Measurements from ENCODE around the gene NPM3.

NPM3 gene

DNA sequence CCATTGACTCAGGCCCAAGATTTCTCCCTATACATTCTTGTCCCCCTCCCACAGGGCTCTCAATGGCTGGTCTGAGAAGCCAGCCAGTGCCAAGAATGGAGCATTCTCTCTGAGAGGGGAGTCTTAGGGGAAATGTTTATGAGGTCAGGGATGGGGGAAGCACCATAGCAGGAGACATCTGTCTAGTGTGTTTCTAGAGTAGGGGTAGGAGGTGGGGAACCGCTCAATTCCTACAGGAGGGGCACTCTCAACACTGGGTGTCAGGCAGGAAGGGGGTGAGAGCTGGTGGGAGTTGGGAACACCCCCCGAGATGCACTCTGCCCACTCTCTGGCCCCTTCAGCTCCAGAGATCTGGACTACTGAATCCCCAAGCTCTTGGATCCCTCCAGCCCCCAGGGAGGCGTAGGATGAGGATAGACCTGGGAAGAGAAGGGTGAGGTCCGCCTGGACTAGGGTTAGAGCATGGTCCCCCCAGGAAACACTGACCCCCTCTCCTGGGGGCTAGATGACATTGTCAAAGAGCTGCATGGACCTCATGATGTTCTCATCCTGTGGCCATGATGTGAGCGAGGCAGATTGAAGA lies 43.7 kb upstream of the NPM3 start:
- TF ChIP-seq, protein P1, sequence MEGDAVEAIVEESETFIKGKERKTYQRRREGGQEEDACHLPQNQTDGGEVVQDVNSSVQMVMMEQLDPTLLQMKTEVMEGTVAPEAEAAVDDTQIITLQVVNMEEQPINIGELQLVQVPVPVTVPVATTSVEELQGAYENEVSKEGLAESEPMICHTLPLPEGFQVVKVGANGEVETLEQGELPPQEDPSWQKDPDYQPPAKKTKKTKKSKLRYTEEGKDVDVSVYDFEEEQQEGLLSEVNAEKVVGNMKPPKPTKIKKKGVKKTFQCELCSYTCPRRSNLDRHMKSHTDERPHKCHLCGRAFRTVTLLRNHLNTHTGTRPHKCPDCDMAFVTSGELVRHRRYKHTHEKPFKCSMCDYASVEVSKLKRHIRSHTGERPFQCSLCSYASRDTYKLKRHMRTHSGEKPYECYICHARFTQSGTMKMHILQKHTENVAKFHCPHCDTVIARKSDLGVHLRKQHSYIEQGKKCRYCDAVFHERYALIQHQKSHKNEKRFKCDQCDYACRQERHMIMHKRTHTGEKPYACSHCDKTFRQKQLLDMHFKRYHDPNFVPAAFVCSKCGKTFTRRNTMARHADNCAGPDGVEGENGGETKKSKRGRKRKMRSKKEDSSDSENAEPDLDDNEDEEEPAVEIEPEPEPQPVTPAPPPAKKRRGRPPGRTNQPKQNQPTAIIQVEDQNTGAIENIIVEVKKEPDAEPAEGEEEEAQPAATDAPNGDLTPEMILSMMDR (IDR thresholded peaks at IDR 0.05; ENCODE audit: insufficient read depth, low read length), result no peak
- TF ChIP-seq SPI1 (IDR thresholded peaks at IDR 0.05; ENCODE audit: borderline replicate concordance, low read depth), result no peak
- TF ChIP-seq, protein P2, sequence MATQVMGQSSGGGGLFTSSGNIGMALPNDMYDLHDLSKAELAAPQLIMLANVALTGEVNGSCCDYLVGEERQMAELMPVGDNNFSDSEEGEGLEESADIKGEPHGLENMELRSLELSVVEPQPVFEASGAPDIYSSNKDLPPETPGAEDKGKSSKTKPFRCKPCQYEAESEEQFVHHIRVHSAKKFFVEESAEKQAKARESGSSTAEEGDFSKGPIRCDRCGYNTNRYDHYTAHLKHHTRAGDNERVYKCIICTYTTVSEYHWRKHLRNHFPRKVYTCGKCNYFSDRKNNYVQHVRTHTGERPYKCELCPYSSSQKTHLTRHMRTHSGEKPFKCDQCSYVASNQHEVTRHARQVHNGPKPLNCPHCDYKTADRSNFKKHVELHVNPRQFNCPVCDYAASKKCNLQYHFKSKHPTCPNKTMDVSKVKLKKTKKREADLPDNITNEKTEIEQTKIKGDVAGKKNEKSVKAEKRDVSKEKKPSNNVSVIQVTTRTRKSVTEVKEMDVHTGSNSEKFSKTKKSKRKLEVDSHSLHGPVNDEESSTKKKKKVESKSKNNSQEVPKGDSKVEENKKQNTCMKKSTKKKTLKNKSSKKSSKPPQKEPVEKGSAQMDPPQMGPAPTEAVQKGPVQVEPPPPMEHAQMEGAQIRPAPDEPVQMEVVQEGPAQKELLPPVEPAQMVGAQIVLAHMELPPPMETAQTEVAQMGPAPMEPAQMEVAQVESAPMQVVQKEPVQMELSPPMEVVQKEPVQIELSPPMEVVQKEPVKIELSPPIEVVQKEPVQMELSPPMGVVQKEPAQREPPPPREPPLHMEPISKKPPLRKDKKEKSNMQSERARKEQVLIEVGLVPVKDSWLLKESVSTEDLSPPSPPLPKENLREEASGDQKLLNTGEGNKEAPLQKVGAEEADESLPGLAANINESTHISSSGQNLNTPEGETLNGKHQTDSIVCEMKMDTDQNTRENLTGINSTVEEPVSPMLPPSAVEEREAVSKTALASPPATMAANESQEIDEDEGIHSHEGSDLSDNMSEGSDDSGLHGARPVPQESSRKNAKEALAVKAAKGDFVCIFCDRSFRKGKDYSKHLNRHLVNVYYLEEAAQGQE (IDR thresholded peaks at IDR 0.05; ENCODE audit: insufficient replicate concordance, low read depth), result no peak
- TF ChIP-seq GABPA (IDR thresholded peaks at IDR 0.05; ENCODE audit: low read depth), result no peak
- Histone ChIP-seq H3K4me3 (replicated peaks; ENCODE audit: insufficient read depth, low read length) (no peak overlapping the region), H3K27ac (replicated peaks) (no peak overlapping the region), H3K27me3 (ENCODE audit: insufficient read depth, poor library complexity, severe bottlenecking) (no peaks in the 10 kb centered on the region)
- no peak for DNase-seq (ENCODE audit: low read depth in 1 of 2, low spot score in 1 of 2)

GRCh38 chr10:101824736-101825135 lies 41.5 kb upstream of the NPM3 start:
- DNase-seq (ENCODE audit: low read depth in 1 of 2, low spot score in 1 of 2), result no peak

GRCh38 chr10:101818872-101819633 lies 35.8 kb upstream of the NPM3 start:
- DNase-seq (ENCODE audit: low read depth in 1 of 2, low spot score in 1 of 2), result no peak
- H3K27me3 ChIP-seq (ENCODE audit: insufficient read depth, poor library complexity, severe bottlenecking), result no peaks in the 10 kb centered on the region
- peak overlapping the region; percentile 89 for H3K27ac ChIP-seq (replicated peaks)
- TF ChIP-seq, protein P2 (IDR thresholded peaks at IDR 0.05; ENCODE audit: insufficient replicate concordance, low read depth), result peak; percentile 35
- TF ChIP-seq SPI1 (IDR thresholded peaks at IDR 0.05; ENCODE audit: borderline replicate concordance, low read depth), result no peak
- peak; percentile 18; the same call in 1 of the 2 replicates for TF ChIP-seq POLR2AphosphoS5 (IDR thresholded peaks at IDR 0.05; ENCODE audit: low read depth)
- TF ChIP-seq, protein P1 (IDR thresholded peaks at IDR 0.05; ENCODE audit: insufficient read depth, low read length), result no peak
- TF ChIP-seq GABPA (IDR thresholded peaks at IDR 0.05; ENCODE audit: low read depth), result no peak
- H3K4me3 ChIP-seq (replicated peaks; ENCODE audit: insufficient read depth, low read length), result peak overlapping the region; percentile 51

More at GRCh38 chr10:101824736-101825135, 41.5 kb upstream of the NPM3 start:
- TF ChIP-seq SPI1 (IDR thresholded peaks at IDR 0.05; ENCODE audit: borderline replicate concordance, low read depth), result no peak
- no peak for TF ChIP-seq GABPA (IDR thresholded peaks at IDR 0.05; ENCODE audit: low read depth)
- TF ChIP-seq, protein P2 (IDR thresholded peaks at IDR 0.05; ENCODE audit: insufficient replicate concordance, low read depth), result no peak
- Histone ChIP-seq H3K4me3 (replicated peaks; ENCODE audit: insufficient read depth, low read length) (no peak overlapping the region), H3K27ac (replicated peaks) (no peak overlapping the region), H3K27me3 (ENCODE audit: insufficient read depth, poor library complexity, severe bottlenecking) (no peaks in the 10 kb centered on the region)
